GM19035 (cell line): Measurements from ENCODE around the gene TTC24.
"Not testable (repeated sequence)": the region's sequence is repeated elsewhere in the genome, so short reads cannot be mapped to it uniquely, and the experiment has no call there.

ENCODE experiments used
- ATAC-seq: cut with Tn5 transposase; IDR thresholded peaks from one replicate; pipeline ENCODE4 v1.9.1; 2021; ENCODE audit not compliant: unreplicated experiment

The TTC24 gene

DNA sequence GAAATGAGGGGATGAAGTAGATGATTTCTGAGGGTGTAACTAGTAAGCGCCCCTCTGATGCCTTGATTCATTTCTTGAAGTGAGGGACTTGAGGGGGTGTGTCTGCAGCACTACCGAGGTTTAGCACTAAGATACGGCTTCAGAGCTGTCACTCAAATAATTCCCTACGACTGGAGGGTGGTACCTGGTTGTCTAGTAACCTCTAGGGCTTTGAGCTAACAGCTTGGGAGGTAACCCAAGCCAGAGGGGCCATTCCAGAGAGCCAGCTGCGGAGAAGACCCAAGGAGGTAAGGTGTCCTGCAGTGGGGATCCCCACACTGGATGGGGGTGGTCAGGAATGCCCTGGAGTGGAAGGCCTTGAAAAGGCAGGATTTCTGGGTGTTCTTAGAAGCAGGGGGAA, at the start of gene TTC24:
TTC24 (plus strand) TSS at position 252 of the 400 bp plus-strand sequence. CDS start 1,642 bp downstream, outside the sequence.
- ATAC-seq, result no peak

- ATAC-seq, result no peak
These were observed 49.5 kb upstream of the TTC24 start for GRCh38 chr1:156530006-156530405.

DNA sequence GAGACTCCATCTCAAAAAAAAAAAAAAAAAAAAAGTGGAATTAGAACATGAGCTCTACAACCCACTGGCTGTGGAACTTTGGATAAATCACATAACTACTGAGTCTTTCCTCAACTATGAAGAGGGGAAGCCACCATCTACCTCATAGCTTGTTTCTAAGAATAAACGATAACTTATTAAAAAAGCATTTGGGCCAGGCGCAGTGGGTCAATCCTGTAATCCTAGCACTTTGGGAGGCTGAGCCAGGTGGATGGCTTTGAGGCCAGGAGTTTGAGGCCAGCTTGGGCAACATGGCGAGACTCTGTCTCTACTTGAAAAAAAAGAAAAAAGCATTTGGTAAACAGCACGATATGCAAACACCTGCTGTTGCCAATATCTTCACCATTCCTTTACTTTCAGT, 47.1 kb upstream of the TTC24 start:
- no peak for ATAC-seq

GRCh38 chr1:156533568-156534220, 45.8 kb upstream of the TTC24 start:
- no peak for ATAC-seq

GRCh38 chr1:156534424-156535060, 45.0 kb upstream of the TTC24 start:
- no peak for ATAC-seq

DNA sequence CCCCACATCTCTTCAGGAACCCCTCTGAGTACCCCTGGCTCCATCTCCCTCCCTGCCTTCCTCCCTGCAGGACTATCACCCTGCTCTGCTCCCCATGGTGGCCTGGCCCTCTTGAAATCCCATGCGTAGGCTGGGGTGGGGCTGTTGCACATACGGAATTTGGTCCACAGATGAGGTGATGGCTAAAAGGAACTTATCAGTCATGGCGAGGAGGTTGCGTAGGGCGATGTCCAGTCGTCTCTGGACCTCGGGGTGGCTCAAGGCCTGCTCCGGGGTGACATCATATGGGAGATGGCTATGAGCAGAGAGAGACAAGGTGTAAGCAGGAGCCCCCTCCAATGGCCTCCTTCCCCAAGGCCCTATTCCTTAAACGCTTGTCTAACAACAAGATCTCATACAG, 42.5 kb upstream of the TTC24 start:
- no peak for ATAC-seq

- ATAC-seq, result no peak
These were observed 40.6 kb upstream of the TTC24 start for GRCh38 chr1:156538711-156539440.

DNA sequence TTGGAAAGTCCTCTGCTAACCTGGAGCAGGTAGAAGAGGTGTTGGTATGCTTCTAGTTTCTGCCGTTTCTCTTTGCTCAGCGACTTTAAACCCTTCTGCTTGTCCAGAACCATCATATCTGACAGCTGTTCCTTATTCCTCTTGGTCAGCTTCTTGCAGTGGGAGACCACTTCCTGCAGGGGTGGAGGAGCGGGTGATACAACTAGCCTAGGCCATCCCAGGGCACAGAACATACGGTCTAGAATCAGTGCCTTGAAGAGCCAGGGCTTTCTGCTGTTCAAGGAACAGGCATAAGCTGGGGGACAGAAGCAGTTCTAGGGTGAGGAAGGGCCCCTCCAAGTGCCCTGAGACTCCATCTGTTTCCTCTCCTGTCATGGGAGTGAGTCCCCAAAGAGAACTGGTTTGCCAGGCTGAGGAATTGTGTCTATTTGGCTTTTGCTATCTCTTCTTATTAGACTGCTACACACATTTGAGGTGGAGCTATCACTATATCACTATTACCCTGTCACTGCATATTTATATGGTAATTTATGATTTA, 39.6 kb upstream of the TTC24 start:
- ATAC-seq, result no peak

DNA sequence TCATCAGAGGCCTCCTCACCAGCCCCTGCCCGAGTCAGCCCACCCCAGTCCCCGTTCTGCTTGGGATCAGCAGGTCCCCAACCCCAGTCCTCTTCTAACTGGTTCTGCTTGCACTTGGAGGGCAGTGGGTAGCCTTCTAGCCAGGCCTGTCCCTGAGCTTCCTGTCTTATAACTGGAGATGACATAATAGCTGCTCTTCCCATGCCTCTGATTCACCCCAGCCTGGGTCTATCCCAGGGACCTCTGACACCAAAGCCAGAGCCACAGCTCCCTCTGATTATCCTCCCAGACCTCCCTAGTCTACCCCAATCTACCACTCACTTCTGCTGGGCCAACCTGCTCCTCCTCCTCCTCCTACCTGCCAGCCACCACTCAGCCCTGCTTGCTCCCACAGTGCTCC, 38.6 kb upstream of the TTC24 start:
- ATAC-seq, result no peak

DNA sequence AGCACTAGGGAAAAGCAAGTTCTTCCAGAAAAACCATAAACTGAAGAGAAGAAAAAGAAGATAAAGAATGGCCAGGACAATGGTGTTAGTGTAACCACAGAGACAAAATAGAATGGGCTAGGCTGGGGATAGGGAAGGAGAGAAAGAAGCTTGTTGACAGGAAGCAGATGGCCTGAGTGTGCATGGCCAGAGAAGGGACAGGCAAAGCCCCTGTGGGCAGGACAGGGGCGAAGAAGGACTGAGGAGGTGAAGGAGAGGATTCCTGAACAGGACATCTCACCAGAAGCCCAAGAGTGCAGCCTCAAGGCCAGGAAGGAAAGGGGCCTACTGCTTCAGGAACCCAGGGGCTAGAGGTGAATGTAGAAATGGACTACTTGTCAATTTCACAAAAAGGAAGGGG, 36.5 kb upstream of the TTC24 start:
- no peak for ATAC-seq

GRCh38 chr1:156544592-156545102, 34.9 kb upstream of the TTC24 start:
- ATAC-seq, result no peak

DNA sequence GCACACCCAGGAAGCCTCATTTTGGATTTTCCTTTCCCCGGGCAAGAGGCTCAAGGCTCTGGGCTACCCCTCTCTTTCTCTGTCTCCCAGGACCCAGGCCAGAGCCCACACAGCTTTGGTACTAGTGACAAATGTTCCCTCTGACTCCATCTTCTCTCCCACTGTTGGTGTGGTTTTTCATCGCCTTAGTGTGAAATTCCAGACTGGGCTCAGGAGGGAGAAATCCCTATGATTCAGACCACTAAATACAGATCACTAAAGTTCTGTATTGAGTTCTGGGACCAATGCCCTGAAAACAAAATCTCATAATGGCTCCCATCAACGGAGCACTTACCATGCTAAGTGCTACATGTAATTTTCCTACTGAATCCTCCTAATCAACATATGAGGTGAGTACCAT, 33.3 kb upstream of the TTC24 start:
- ATAC-seq, result no peak

DNA sequence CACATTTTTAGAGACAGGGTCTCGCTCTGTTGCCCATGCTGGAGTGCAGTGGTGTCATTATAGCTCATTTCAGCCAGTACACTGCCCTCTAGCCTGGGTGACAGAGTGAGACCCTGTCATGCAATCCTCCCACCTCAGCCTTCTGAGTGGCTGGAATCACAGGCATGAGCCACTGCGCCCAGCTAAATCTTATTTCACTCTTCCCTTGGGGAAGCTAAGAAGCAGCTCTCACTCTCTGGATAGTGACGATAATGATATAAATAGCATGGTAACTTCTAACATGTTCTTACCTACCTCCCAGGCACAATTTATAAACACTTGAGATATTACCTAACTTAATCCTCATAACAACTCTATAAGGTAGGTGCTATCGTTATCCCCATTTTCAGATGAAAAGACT, 32.1 kb upstream of the TTC24 start:
- ATAC-seq, result no peak

DNA sequence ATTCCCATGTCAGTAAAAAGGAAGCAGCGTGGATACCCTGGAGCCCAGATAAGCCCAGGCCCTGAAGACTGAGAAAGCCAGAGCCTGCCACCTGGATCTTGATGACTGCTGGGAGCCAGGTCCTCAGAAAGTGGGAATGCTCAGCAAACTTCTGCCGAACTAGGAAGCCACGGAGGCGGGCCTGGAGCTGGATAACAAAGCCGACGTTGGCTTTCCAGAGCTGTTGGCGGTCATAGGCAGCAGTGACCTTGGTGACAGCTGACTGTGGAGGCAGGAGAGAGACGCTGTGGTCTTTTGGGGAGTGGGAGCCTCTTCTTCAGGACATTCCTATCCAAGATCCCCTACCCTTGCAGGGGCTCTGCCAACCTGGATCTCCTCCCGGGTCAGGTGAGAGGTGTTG, 31.5 kb upstream of the TTC24 start:
- no peak for ATAC-seq

DNA sequence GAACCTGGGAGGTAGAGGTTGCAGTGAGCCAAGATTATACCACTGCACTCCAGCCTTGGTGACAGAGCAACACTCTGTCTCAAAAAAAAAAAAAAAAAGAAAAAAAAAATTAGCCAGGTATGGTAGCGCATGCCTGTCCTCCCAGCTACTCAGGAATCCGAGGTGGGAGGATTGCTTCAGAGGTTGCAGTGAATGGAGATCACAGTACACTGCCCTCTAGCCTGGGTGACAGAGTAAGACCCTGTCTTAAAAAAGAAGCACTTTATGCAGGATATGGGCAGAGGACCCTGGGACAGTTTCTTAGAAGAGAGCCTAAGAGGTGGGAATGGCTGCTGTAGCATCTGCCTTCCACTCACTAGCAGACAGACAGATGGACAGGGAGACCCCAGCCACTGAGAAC, 30.1 kb upstream of the TTC24 start:
- no peak for ATAC-seq

DNA sequence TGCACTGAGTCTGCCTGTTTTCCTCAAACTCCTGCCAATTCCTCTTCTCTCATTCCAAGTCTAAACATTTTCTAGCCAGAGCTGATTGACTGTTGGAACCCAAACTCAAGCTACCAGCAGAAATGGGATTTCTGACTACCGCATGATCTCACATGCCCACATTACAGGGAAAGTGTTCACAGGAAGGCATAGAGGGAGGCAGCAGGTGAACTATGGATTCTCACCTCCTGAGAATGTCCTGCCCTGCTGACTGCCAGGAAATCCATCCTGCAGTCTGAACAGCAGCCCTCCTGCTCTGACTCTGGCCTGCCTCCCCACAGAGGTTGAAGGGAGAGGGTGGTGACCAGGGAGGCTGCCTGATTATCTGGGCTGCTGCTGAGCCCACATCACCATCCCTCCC, 29.7 kb upstream of the TTC24 start:
- no peak for ATAC-seq

DNA sequence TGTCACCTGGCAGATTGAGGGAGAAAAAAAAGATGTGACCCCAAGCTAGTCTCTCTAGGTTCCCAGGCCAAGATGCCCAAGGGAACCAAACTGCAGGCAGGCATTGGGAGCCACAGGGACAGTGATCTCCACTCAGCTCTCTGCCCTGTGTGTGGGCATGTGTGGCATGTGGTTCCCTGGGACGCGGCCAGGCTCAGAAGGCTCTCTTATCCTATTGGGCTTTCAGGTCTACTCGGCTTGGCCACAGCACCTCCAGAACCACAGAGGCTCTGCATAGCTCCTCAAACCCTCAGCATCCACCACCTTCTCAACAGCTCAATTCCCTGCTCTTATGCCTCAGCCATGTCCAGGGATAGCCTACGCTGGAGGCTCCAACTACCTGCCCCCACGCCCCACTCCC, 29.2 kb upstream of the TTC24 start:
- ATAC-seq, result no peak

DNA sequence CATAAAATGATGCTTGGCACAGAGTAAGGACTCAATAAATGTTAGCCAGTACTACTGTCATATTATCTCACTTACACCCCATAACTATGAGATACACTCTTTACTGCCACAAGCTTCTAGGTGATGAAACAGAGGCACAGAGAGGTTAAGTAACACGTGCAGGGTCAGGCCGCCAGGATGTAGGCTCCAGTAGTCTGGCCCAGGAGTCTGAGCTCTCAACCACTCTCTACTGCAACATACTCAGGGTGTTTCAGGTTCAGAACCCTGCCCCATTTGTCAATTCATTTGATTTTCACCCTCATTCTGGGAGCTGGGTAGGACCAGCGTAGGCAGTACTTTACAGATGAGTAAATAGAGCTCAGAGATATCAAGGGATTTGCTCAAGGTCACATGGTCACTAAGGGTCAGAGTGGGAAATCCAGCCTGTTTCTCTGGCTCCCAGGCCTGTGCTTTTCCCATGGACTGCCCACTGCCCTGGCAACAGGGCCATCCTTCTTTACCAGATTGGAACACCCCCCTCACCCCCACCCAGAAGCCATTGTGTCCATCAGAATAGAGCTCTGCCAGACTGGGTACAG, 28.4 kb upstream of the TTC24 start:
- no peak for ATAC-seq

- ATAC-seq, result no peak
These were observed 27.7 kb upstream of the TTC24 start for GRCh38 chr1:156551869-156552268.

GRCh38 chr1:156552518-156552917, 27.0 kb upstream of the TTC24 start:
- ATAC-seq, result no peak

- ATAC-seq, result not testable (repeated sequence)
These were observed 26.6 kb upstream of the TTC24 start for GRCh38 chr1:156552937-156553336.
